ENCODE results near the gene GUCY2D.
A peak's percentile ranks its signal among the peaks of the same experiment; 100 is the strongest.

Gene GUCY2D

DNA sequence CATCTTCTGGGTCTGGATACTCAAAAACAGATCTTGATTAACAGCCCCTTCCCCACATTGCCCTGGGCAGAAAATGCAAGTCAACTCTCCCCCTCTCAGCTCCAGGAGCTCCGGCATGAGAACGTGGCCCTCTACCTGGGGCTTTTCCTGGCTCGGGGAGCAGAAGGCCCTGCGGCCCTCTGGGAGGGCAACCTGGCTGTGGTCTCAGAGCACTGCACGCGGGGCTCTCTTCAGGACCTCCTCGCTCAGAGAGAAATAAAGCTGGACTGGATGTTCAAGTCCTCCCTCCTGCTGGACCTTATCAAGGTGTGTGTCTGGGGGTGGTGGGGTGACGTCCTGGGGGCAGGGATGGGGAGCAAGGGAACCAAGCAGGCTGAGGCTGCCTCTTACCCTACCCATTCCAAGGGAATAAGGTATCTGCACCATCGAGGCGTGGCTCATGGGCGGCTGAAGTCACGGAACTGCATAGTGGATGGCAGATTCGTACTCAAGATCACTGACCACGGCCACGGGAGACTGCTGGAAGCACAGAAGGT is 9.7 kb downstream of the GUCY2D start:
- TF ChIP-seq Cebpa-rat (IDR thresholded peaks at IDR 0.05): no peak
- Histone ChIP-seq H3K4me1 (peaks cover 25 to 33% (median 30%) of the 10 kb centered on the region in 10 experiments), H3K36me3 (no peaks in the 10 kb centered on the region), H3K4me3 (no peak overlapping the region), H3K9me3 (replicated peaks in 1 of 11) (no peaks in the 10 kb centered on the region), H3K4me2 (no peak overlapping the region; a peak in 1 of 22 replicates), H4K20me1 (peaks cover 0 to 16% (median 0%) of the 10 kb centered on the region in 11 experiments; a peak in 5 of 22 replicates), H3K27me3 (peaks cover 17 to 52% (median 44%) of the 10 kb centered on the region in 11 experiments), H3K27ac (no peak overlapping the region), H3K9ac (no peak overlapping the region)

- Histone ChIP-seq H3K9me3 (replicated peaks in 1 of 11) (no peaks in the 10 kb centered on the region), H3K27ac (no peak overlapping the region), H3K9ac (peak overlapping the region in 3 of 11 experiments; percentile 5 to 10 (median 7); a peak in 3 of 22 replicates), H3K4me2 (peak overlapping the region; percentile 51 to 84 (median 70)), H3K4me1 (peaks cover 31 to 43% (median 36%) of the 10 kb centered on the region in 10 experiments), H3K27me3 (peaks cover 17 to 62% (median 54%) of the 10 kb centered on the region in 11 experiments), H3K4me3 (no peak overlapping the region), H4K20me1 (peaks cover 0 to 16% (median 0%) of the 10 kb centered on the region in 11 experiments; a peak in 5 of 22 replicates), H3K36me3 (no peaks in the 10 kb centered on the region)
- TF ChIP-seq Cebpa-rat (IDR thresholded peaks at IDR 0.05): no peak
These were observed 10.7 kb downstream of the GUCY2D start for GRCh38 chr17:8012996-8013640.

- H3K27me3 ChIP-seq: peaks cover 17 to 71% (median 58%) of the 10 kb centered on the region in 11 experiments
- H3K4me2 ChIP-seq: peak overlapping the region; percentile 51 to 84 (median 70)
- no peaks in the 10 kb centered on the region for H3K36me3 ChIP-seq
- H3K4me3 ChIP-seq: no peak overlapping the region
- H3K4me1 ChIP-seq: peaks cover 33 to 51% (median 44%) of the 10 kb centered on the region in 10 experiments
- no peaks in the 10 kb centered on the region for H3K9me3 ChIP-seq (replicated peaks in 1 of 11)
- no peak overlapping the region for H3K27ac ChIP-seq
- peak overlapping the region in 2 of 11 experiments; percentile 5 to 7; a peak in 3 of 22 replicates for H3K9ac ChIP-seq
- no peak for TF ChIP-seq Cebpa-rat (IDR thresholded peaks at IDR 0.05)
- peaks cover 0 to 16% (median 0%) of the 10 kb centered on the region in 11 experiments; a peak in 5 of 22 replicates for H4K20me1 ChIP-seq
These were observed 11.5 kb downstream of the GUCY2D start for GRCh38 chr17:8013731-8014557.

GRCh38 chr17:8014558-8014850 is 12.1 kb downstream of the GUCY2D start:
- Histone ChIP-seq H3K36me3 (no peaks in the 10 kb centered on the region), H4K20me1 (peaks cover 0 to 16% (median 0%) of the 10 kb centered on the region in 11 experiments; a peak in 5 of 22 replicates)
- TF ChIP-seq Cebpa-rat (IDR thresholded peaks at IDR 0.05): no peak

DNA sequence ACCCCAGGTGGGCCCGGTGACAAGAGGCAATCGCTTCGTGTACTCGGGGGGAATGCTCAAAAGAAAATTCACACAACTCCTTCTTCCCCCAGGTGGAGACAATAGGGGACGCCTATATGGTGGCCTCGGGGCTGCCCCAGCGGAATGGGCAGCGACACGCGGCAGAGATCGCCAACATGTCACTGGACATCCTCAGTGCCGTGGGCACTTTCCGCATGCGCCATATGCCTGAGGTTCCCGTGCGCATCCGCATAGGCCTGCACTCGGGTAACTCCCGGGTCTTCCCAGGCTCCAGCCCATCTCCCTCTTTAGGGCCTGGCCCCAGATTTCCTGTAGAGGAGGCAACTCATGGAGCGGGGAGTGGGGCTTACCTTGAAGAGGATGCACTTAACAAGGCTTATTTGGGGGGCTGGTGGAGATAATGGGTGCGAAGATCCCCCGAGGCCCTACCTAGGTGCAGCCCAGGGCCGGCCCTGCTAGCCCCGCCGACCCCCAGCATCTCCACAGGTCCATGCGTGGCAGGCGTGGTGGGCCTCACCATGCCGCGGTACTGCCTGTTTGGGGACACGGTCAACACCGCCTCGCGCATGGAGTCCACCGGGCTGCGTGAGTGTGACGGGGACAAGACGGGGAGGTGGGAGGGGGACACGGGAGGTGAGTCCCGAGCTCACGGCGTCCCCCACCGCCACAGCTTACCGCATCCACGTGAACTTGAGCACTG is 13.0 kb downstream of the GUCY2D start:
- Histone ChIP-seq H3K4me3 (0 out of 20 replicates have a peak overlapping the region, but pooled peaks of 1 of the 10 experiments have one; percentile 40), H3K36me3 (no peaks in the 10 kb centered on the region), H3K9ac (no peak overlapping the region), H3K27me3 (peaks cover 17 to 81% (median 68%) of the 10 kb centered on the region in 11 experiments), H3K4me2 (peak overlapping the region in 6 of 11 experiments; percentile 67 to 86 (median 78); a peak in 7 of 22 replicates), H3K4me1 (peaks cover 33 to 65% (median 54%) of the 10 kb centered on the region in 10 experiments), H3K9me3 (replicated peaks in 1 of 11) (no peaks in the 10 kb centered on the region), H4K20me1 (peaks cover 0 to 16% (median 0%) of the 10 kb centered on the region in 11 experiments; a peak in 5 of 22 replicates), H3K27ac (no peak overlapping the region)
- no peak for TF ChIP-seq Cebpa-rat (IDR thresholded peaks at IDR 0.05)

More at GRCh38 chr17:8014558-8014850, 12.1 kb downstream of the GUCY2D start:
- H3K4me3 ChIP-seq: no peak overlapping the region
- H3K27ac ChIP-seq: no peak overlapping the region
- H3K27me3 ChIP-seq: peaks cover 17 to 76% (median 64%) of the 10 kb centered on the region in 11 experiments
- H3K4me2 ChIP-seq: peak overlapping the region in 1 of 11 experiments; percentile 79; a peak in 3 of 22 replicates
- H3K9me3 ChIP-seq (replicated peaks in 1 of 11): no peaks in the 10 kb centered on the region
- no peak overlapping the region for H3K9ac ChIP-seq
- peaks cover 33 to 57% (median 49%) of the 10 kb centered on the region in 10 experiments for H3K4me1 ChIP-seq

GRCh38 chr17:8015957-8016631 is 13.7 kb downstream of the GUCY2D start:
- Histone ChIP-seq H3K9ac (peak overlapping the region in 6 of 11 experiments; percentile 7 to 47 (median 40); a peak in 6 of 22 replicates), H4K20me1 (peaks cover 0 to 16% (median 0%) of the 10 kb centered on the region in 11 experiments; a peak in 5 of 22 replicates), H3K36me3 (no peaks in the 10 kb centered on the region), H3K9me3 (replicated peaks in 1 of 11) (no peaks in the 10 kb centered on the region), H3K4me3 (peak overlapping the region in 9 of 10 experiments; percentile 1 to 61 (median 38); a peak in 13 of 20 replicates), H3K4me1 (peaks cover 33 to 72% (median 57%) of the 10 kb centered on the region in 10 experiments), H3K27ac (no peak overlapping the region), H3K27me3 (peaks cover 17 to 81% (median 68%) of the 10 kb centered on the region in 11 experiments), H3K4me2 (peak overlapping the region; percentile 45 to 86 (median 70))
- no peak for TF ChIP-seq Cebpa-rat (IDR thresholded peaks at IDR 0.05)

DNA sequence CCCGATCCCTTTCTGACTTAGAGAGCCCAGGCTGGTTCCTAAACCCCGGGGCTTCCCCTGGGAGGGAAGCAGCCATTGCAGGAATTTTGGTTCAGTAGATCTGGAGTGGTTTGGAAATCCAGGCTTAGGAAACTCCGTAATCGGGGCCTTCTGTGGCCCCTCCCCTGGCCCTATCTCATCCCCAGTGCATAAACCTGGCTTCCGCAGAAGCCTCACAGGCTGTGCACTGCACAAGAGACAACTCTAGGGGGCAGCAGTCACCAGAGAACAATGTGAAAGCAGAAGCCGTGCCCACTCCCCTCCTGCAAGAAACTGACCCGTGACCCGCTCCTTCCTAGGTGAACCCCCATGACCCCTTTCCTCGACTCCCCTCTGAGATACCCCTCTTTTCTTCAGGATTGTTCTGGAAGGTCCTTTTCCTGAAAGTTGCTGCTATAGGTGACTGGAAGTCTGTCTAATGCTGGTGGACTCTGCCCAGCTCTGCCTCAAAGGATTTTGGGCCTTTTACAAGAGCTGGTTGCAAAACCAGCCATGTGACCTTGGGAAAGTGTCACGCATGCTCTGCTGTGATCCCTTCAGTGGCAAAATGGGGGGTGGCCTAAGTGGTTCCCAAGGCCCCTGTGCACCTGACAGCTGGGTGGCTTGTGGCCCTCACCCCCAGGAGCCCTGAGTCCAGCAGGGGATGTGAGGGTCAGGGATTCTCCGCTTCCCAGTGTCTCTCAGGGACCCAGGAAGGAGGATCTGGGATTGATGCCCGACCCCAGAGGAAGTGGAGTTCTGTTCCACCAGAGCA is 14.4 kb downstream of the GUCY2D start:
- peaks cover 0 to 16% (median 0%) of the 10 kb centered on the region in 11 experiments; a peak in 5 of 22 replicates for H4K20me1 ChIP-seq
- no peaks in the 10 kb centered on the region for H3K9me3 ChIP-seq (replicated peaks in 1 of 11)
- peak overlapping the region in 9 of 10 experiments; percentile 1 to 61 (median 38); a peak in 13 of 20 replicates for H3K4me3 ChIP-seq
- peak overlapping the region; percentile 45 to 86 (median 70) for H3K4me2 ChIP-seq
- H3K4me1 ChIP-seq: peaks cover 33 to 74% (median 57%) of the 10 kb centered on the region in 10 experiments
- TF ChIP-seq Cebpa-rat (IDR thresholded peaks at IDR 0.05): no peak
- peaks cover 17 to 80% (median 68%) of the 10 kb centered on the region in 11 experiments for H3K27me3 ChIP-seq
- no peaks in the 10 kb centered on the region for H3K36me3 ChIP-seq
- peak overlapping the region in 2 of 11 experiments; percentile 13 to 65; a peak in 2 of 22 replicates for H3K27ac ChIP-seq
- peak overlapping the region in 6 of 11 experiments; percentile 7 to 47 (median 40); a peak in 5 of 22 replicates for H3K9ac ChIP-seq
